CD8-positive, alpha-beta memory T cell (primary cell): ENCODE results near the gene TPSD1. TPM values are rescaled to one million over a fixed set of nuclear protein-coding genes. Genes with fewer than 3 reads are reported as not detected.

ENCODE experiments used
- CTCF ChIA-PET: fragments of 350-600 bp; sonication (Branson Sonifier 250); formaldehyde crosslinking; loops from one replicate; lab custom pipeline; 2021; ENCODE audit warnings: antibody characterized with exemption; lab: Charles Lee
- POLR2A ChIA-PET: fragments of 350-600 bp; sonication (Branson Sonifier 250); formaldehyde crosslinking; loops from one replicate; lab custom pipeline; 2021; ENCODE audit warnings: antibody characterized with exemption; lab: Charles Lee
- DNase-seq, 5 donors: peaks; one replicate each; pipeline versions ENCODE4 v3.0.0 to v3.0.0-alpha.2; 2020 to 2022; ENCODE audit warnings: mixed read lengths in 1 of 5
- H3K27ac ChIP-seq: one replicate; pipeline ENCODE4 v1.7.0; 2013; ENCODE audit warnings: low read depth, mild to moderate bottlenecking, low read length, moderate library complexity
- H3K27me3 ChIP-seq: 2 replicates; pipeline ENCODE4 v1.7.0; 2013; ENCODE audit warnings: low read length, mild to moderate bottlenecking; ENCODE audit not compliant: insufficient read depth, poor library complexity, severe bottlenecking
- H3K36me3 ChIP-seq: 2 replicates; pipeline ENCODE4 v1.7.0; 2013; ENCODE audit warnings: mild to moderate bottlenecking, low read length, moderate library complexity; ENCODE audit not compliant: insufficient read depth
- H3K4me1 ChIP-seq: 2 replicates; pipeline ENCODE4 v1.7.0; 2013; ENCODE audit warnings: mild to moderate bottlenecking, low read length, moderate library complexity; ENCODE audit not compliant: insufficient read depth
- H3K4me3 ChIP-seq: 2 replicates; pipeline ENCODE4 v1.7.0; 2013; ENCODE audit warnings: mild to moderate bottlenecking, low read length
- H3K9me3 ChIP-seq: 2 replicates; pipeline ENCODE4 v1.7.0; 2013; ENCODE audit warnings: mild to moderate bottlenecking, low read length
- H3K27ac Mint-ChIP-seq, 8 donors: one replicate each; pipeline ENCODE4 v1.8.0; 2020 to 2021; ENCODE audit warnings: mixed read lengths in 8 of 8, mild to moderate bottlenecking in 6 of 8, inconsistent platforms in 3 of 8, moderate library complexity in 3 of 8
- H3K27me3 Mint-ChIP-seq, 2 donors: one replicate each; pipeline ENCODE4 v1.8.0; 2020 to 2021; ENCODE audit warnings: mixed read lengths in 2 of 2, mild to moderate bottlenecking in 1 of 2, moderate library complexity in 1 of 2
- H3K36me3 Mint-ChIP-seq, 3 donors: one replicate each; pipeline ENCODE4 v1.8.0; 2020 to 2021; ENCODE audit warnings: mixed read lengths in 3 of 3, inconsistent platforms in 1 of 3, mild to moderate bottlenecking in 1 of 3
- H3K4me1 Mint-ChIP-seq, 3 donors: one replicate each; pipeline ENCODE4 v1.8.0; 2020 to 2021; ENCODE audit warnings: mixed read lengths in 3 of 3, inconsistent platforms in 1 of 3, mild to moderate bottlenecking in 1 of 3
- H3K4me3 Mint-ChIP-seq, 7 donors: one replicate each; pipeline ENCODE4 v1.8.0; 2020 to 2021; ENCODE audit warnings: mixed read lengths in 7 of 7, mild to moderate bottlenecking in 6 of 7, moderate library complexity in 4 of 7, inconsistent platforms in 2 of 7
- H3K9me3 Mint-ChIP-seq, 5 donors: one replicate each; pipeline ENCODE4 v1.8.0; 2020 to 2022; ENCODE audit warnings: mixed read lengths in 5 of 5, mild to moderate bottlenecking in 3 of 5, moderate library complexity in 2 of 5, inconsistent platforms in 1 of 5
- polyA plus RNA-seq: library from polyadenylated mRNA; unstranded; fragments of 300-500 nt; fragmentation: Illumina TruSeq; gene quantifications from one replicate; pipeline ENCODE4 v1.2.3, GENCODE V29; 2021
- total RNA-seq, 2 experiments: library from RNA; stranded (reverse); gene quantifications; one replicate each; pipeline ENCODE4 v1.2.3, GENCODE V29; 2021

Gene TPSD1
- total and polyA plus RNA-seq, 3 experiments from 2014 or later: not detected

DNA sequence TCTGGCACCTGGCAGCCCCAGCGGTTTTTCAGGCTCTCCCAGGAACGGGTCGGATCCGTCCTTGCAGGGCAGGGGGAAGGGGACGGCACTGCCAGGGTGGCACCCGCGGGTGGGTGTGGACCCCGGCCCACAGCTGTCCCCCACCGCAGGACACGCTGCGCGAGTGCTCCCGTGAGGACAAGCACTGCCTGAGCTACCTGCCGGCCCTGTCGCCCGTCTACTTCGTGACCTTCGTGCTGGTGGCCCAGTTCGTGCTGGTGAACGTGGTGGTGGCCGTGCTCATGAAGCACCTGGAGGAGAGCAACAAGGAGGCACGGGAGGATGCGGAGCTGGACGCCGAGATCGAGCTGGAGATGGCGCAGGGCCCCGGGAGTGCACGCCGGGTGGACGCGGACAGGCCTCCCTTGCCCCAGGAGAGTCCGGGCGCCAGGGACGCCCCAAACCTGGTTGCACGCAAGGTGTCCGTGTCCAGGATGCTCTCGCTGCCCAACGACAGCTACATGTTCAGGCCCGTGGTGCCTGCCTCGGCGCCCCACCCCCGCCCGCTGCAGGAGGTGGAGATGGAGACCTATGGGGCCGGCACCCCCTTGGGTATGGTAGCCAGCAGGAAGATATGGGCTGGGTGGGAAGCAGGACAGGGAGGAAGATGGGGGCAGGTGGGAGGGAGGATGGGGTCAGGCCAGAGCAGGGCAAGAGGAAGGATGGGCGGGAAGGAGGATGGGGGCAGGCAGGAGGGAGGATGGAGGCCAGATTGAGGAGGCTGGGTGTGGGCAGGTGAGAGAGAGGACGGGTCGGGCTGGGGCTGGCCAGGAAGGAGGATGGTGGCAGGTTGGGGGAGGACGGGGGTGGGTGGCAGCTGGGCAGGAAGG, 37.6 kb upstream of the TPSD1 start:
- Histone ChIP-seq H3K4me3 (no peak overlapping the region), H3K27me3 (no peaks in the 10 kb centered on the region), H3K9me3 (no peaks in the 10 kb centered on the region), H3K27ac (no peak overlapping the region), H3K4me1 (no peaks in the 10 kb centered on the region), H3K36me3 (no peaks in the 10 kb centered on the region)
- Mint-ChIP-seq H3K9me3 (no peaks in the 10 kb centered on the region), H3K4me1 (no peaks in the 10 kb centered on the region), H3K27ac (no peak overlapping the region), H3K4me3 (no peak overlapping the region), H3K27me3 (peaks cover 0 to 1% of the 10 kb centered on the region in 2 donors), H3K36me3 (no peaks in the 10 kb centered on the region)
- POLR2A ChIA-PET: no interaction called here
- no peak for DNase-seq
- CTCF ChIA-PET: no interaction called here

DNA sequence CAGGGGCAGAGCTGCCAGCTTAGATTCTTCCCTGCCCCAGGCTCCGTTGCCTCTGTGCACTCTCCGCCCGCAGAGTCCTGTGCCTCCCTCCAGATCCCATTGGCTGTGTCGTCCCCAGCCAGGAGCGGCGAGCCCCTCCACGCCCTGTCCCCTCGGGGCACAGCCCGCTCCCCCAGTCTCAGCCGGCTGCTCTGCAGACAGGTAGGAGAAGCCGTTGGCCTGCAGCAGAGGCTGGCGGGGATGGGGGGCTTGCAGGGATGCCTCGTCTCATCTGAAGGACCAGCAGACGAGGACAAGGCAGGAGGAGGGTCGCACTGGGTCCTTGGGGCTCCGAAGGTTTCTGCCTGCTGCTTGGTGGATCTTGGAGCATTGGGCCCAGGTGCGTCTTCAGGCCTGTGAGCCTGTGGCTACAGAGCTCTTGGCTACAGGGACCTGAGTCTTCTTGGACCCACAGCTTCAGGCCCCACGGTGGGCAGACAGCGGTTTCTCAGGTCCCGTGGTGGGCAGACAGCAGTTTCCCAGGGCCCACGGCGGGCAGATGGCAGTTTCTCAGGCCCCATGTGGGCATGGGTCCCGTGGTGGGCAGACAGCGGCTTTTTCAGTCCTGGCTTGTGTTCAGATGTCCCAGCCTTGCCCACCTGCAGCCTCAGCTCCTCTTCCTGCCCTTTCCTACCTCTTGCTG, 36.8 kb upstream of the TPSD1 start:
- Mint-ChIP-seq H3K27ac (no peak overlapping the region), H3K36me3 (no peaks in the 10 kb centered on the region), H3K9me3 (no peaks in the 10 kb centered on the region), H3K4me3 (no peak overlapping the region), H3K27me3 (peaks cover 0 to 3% of the 10 kb centered on the region in 2 donors), H3K4me1 (no peaks in the 10 kb centered on the region)
- ChIA-PET POLR2A (no interaction called here), CTCF (no interaction called here)
- H3K4me3 ChIP-seq: no peak overlapping the region
- DNase-seq: no peak
- H3K36me3 ChIP-seq: no peaks in the 10 kb centered on the region
- no peaks in the 10 kb centered on the region for H3K9me3 ChIP-seq
- no peaks in the 10 kb centered on the region for H3K27me3 ChIP-seq
- H3K4me1 ChIP-seq: no peaks in the 10 kb centered on the region
- H3K27ac ChIP-seq: no peak overlapping the region

DNA sequence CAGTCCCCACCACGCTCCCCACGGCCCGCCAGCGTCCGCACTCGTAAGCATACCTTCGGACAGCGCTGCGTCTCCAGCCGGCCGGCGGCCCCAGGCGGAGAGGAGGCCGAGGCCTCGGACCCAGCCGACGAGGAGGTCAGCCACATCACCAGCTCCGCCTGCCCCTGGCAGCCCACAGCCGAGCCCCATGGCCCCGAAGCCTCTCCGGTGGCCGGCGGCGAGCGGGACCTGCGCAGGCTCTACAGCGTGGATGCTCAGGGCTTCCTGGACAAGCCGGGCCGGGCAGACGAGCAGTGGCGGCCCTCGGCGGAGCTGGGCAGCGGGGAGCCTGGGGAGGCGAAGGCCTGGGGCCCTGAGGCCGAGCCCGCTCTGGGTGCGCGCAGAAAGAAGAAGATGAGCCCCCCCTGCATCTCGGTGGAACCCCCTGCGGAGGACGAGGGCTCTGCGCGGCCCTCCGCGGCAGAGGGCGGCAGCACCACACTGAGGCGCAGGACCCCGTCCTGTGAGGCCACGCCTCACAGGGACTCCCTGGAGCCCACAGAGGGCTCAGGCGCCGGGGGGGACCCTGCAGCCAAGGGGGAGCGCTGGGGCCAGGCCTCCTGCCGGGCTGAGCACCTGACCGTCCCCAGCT, 35.7 kb upstream of the TPSD1 start:
- H3K4me1 ChIP-seq: no peaks in the 10 kb centered on the region
- H3K36me3 Mint-ChIP-seq: no peaks in the 10 kb centered on the region
- H3K27ac Mint-ChIP-seq: no peak overlapping the region
- no peak for DNase-seq
- H3K4me3 Mint-ChIP-seq: no peak overlapping the region
- H3K27me3 Mint-ChIP-seq: peaks cover 0 to 3% of the 10 kb centered on the region in 2 donors
- H3K27me3 ChIP-seq: no peaks in the 10 kb centered on the region
- ChIA-PET POLR2A (no interaction called here), CTCF (no interaction called here)
- H3K4me3 ChIP-seq: no peak overlapping the region
- no peaks in the 10 kb centered on the region for H3K9me3 ChIP-seq
- H3K9me3 Mint-ChIP-seq: no peaks in the 10 kb centered on the region
- no peaks in the 10 kb centered on the region for H3K36me3 ChIP-seq
- no peaks in the 10 kb centered on the region for H3K4me1 Mint-ChIP-seq
- no peak overlapping the region for H3K27ac ChIP-seq

DNA sequence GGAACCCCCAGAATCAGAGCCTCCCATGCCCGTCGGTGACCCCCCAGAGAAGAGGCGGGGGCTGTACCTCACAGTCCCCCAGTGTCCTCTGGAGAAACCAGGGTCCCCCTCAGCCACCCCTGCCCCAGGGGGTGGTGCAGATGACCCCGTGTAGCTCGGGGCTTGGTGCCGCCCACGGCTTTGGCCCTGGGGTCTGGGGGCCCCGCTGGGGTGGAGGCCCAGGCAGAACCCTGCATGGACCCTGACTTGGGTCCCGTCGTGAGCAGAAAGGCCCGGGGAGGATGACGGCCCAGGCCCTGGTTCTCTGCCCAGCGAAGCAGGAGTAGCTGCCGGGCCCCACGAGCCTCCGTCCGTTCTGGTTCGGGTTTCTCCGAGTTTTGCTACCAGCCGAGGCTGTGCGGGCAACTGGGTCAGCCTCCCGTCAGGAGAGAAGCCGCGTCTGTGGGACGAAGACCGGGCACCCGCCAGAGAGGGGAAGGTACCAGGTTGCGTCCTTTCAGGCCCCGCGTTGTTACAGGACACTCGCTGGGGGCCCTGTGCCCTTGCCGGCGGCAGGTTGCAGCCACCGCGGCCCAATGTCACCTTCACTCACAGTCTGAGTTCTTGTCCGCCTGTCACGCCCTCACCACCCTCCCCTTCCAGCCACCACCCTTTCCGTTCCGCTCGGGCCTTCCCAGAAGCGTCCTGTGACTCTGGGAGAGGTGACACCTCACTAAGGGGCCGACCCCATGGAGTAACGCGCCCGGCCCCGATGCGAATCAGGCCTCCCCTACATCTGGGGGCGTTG, 34.8 kb upstream of the TPSD1 start:
- no peaks in the 10 kb centered on the region for H3K27me3 ChIP-seq
- Mint-ChIP-seq H3K36me3 (no peaks in the 10 kb centered on the region), H3K27me3 (peaks cover 0 to 3% of the 10 kb centered on the region in 2 donors), H3K4me3 (no peak overlapping the region), H3K4me1 (no peaks in the 10 kb centered on the region), H3K9me3 (no peaks in the 10 kb centered on the region), H3K27ac (no peak overlapping the region)
- H3K36me3 ChIP-seq: no peaks in the 10 kb centered on the region
- CTCF ChIA-PET: no interaction called here
- H3K4me1 ChIP-seq: no peaks in the 10 kb centered on the region
- no peak for DNase-seq
- POLR2A ChIA-PET: no interaction called here
- H3K4me3 ChIP-seq: no peak overlapping the region
- no peaks in the 10 kb centered on the region for H3K9me3 ChIP-seq
- H3K27ac ChIP-seq: no peak overlapping the region

DNA sequence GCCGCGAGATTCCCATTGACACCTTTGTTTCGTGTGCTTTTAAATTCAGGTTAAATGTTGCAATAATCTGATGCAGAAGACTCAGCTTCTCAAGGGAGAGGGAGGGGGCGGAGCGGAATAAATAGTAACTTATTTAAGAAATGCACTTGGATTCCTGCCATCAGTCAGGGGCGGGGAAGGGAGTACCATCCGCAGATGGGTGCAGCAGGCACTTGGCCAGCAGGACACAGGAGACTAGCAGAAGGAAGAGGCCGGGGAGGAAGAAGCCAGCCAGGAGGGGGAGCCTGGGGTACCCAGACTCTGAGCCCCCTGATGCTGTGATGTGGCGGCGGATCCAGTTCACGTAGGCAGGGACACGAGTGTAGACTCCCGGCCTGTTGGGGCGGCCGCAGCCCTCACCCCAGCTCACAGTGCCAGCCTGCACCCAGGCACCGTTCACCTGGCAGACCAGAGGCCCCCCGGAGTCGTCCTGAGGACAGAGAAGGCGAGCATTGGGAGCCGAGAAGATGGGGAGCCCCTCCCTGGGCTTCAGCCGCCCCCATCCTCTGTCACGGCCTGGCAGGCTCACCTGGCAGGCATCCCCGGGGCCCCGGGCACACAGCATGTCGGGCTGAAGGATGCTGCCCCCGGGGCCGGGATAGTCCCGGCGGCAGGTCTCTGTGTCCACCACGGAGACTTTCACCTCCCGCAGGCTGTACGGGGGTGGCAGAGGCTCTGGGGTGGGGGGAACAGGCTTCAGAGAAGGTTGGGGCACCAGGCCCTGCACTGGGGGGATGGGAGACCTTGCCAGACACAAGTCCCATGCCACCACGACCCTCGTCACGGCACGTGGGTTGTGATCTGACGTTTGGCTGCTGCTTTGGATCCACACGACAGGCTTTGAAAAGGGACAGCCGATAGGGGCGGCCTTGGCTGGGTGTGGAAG, 34.0 kb upstream of the TPSD1 start:
- Histone ChIP-seq H3K27me3 (no peaks in the 10 kb centered on the region), H3K9me3 (no peaks in the 10 kb centered on the region), H3K4me1 (no peaks in the 10 kb centered on the region), H3K36me3 (no peaks in the 10 kb centered on the region), H3K27ac (no peak overlapping the region), H3K4me3 (no peak overlapping the region)
- ChIA-PET POLR2A (no interaction called here), CTCF (no interaction called here)
- Mint-ChIP-seq H3K9me3 (no peaks in the 10 kb centered on the region), H3K4me1 (no peaks in the 10 kb centered on the region), H3K27ac (no peak overlapping the region), H3K36me3 (no peaks in the 10 kb centered on the region), H3K4me3 (no peak overlapping the region), H3K27me3 (peaks cover 0 to 3% of the 10 kb centered on the region in 2 donors)
- no peak for DNase-seq

DNA sequence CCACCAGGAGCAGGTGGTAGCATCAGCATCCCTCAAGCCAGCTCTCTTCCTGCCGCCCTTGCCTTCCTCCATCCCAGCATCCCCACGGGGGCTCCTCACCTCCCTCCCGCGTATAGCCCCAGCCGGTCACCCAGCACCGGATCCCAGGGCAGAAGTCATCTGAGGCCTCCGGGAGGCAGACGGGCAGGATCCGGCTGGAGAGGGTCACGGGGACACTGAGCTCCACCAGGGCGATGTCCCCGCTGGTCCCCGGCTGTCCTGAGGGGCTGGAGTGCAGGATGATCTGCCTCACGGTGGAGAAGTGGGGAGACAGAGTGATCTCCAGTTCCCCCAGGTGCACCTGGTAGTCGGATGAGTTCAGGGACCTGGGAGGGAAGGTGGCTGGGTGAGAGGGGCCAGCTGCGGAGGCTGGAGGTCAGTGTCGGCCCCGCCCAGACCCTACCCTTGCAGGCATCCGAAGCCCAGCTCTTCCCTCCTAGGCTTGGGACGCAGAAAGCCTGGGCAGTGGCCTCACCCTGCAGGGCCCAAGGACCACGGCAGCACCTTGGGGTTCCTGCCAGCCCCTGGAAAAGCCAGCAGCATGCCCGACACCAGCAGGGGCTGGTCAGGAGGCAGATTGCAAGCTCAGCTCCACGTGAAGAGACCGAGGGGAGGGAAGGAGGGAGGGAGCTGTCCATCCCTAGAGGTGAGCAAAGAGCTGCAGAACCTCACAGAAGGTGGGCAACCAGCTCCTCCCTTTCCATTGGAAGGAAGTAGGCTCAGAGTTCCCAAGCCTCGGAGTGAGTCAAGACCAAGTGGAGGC, 33.1 kb upstream of the TPSD1 start:
- Histone ChIP-seq H3K27me3 (no peaks in the 10 kb centered on the region), H3K9me3 (no peaks in the 10 kb centered on the region), H3K4me1 (no peaks in the 10 kb centered on the region), H3K27ac (no peak overlapping the region), H3K36me3 (no peaks in the 10 kb centered on the region), H3K4me3 (no peak overlapping the region)
- ChIA-PET CTCF (no interaction called here), POLR2A (no interaction called here)
- peaks cover 3 to 4% of the 10 kb centered on the region in 2 donors for H3K27me3 Mint-ChIP-seq
- no peaks in the 10 kb centered on the region for H3K36me3 Mint-ChIP-seq
- H3K27ac Mint-ChIP-seq: no peak overlapping the region
- H3K9me3 Mint-ChIP-seq: no peaks in the 10 kb centered on the region
- DNase-seq: no peak
- H3K4me3 Mint-ChIP-seq: no peak overlapping the region
- H3K4me1 Mint-ChIP-seq: no peaks in the 10 kb centered on the region
